Measurements from ENCODE around the gene ZNF79.

Gene ZNF79

GRCh38 chr9:127398275-127398647, 25.9 kb upstream of the ZNF79 start:
- no peak for DNase-seq (ENCODE audit: low spot score)

- no peak for DNase-seq (ENCODE audit: low spot score)
Observed at GRCh38 chr9:127398715-127399400, 25.3 kb upstream of the ZNF79 start.

- no peak for DNase-seq (ENCODE audit: low spot score)
Observed at GRCh38 chr9:127399736-127400269, 24.4 kb upstream of the ZNF79 start.

- no peak for DNase-seq (ENCODE audit: low spot score)
Observed at GRCh38 chr9:127402401-127403090, 21.6 kb upstream of the ZNF79 start.

- no peak for DNase-seq (ENCODE audit: low spot score)
Observed at GRCh38 chr9:127403507-127404192, 20.5 kb upstream of the ZNF79 start.

DNA sequence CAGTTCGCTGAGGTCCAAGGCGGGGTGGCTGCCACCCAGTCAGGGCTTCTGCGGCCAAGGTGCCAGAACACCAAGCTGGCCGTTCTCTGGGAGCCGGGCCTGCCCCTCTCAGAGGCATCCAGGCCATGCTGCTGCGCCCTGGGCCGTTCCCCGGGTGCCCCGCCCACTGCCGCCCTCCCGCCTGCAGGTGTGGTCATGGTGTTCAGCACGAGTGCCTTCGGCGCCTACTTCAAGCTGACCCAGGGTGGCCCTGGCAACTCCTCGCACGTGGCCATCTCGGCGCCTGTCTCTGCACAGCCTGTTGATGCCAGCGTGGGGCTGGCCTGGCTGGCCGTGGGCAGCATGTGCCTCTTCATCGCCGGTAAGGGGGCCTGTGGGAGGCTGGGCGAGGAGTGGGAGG, 19.6 kb upstream of the ZNF79 start:
- DNase-seq (ENCODE audit: low spot score): no peak

DNA sequence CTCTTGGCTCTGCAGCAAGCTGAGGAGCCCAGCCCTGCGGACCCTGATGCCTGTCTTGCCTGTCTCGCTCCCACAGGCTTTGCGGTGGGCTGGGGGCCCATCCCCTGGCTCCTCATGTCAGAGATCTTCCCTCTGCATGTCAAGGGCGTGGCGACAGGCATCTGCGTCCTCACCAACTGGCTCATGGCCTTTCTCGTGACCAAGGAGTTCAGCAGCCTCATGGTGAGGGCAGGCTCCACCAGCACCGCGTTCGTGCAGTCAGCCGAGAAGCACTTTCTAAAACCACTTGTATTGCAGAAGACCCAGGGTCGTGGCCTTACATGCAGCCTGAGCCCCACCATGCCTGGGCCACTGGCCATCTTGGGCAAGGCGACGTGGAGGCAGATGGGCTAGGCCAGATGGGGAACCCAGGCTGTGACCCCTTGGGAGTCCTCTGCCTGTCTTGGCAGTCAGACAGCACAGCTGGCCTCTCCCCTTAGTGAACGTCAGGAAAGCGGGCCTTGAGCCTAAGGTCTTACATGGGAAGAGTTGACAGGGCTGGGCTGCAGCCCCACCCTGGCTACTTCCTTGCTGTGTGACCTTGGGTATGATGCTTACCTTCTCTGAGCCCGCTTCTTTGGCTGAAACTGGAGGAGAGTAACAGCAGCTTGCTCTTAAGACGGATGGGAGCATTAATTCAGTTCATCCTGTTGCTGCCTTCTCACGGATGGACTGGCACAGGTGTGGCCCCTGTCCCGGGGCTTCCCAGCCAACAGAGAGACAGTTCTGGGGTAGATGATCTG, 18.6 kb upstream of the ZNF79 start:
- no peak for DNase-seq (ENCODE audit: low spot score)

- DNase-seq (ENCODE audit: low spot score): no peak
Observed at GRCh38 chr9:127406799-127407491, 17.2 kb upstream of the ZNF79 start.

DNA sequence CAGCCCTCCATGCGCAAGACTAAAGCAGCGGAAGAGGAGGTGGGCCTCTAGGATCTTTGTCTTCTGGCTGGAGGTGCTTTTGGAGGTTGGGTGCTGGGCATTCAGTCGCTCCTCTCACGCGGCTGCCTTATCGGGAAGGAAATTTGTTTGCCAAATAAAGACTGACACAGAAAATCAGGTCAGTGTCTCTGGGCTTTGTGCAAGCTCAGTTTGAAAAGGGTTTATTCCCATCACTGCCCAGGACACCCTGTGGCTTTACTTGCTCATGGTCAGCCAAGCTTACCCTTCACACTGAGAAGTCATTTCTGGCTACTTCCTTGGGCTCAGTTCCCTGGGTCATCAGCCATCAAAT, 16.7 kb upstream of the ZNF79 start:
- DNase-seq (ENCODE audit: low spot score): no peak

DNA sequence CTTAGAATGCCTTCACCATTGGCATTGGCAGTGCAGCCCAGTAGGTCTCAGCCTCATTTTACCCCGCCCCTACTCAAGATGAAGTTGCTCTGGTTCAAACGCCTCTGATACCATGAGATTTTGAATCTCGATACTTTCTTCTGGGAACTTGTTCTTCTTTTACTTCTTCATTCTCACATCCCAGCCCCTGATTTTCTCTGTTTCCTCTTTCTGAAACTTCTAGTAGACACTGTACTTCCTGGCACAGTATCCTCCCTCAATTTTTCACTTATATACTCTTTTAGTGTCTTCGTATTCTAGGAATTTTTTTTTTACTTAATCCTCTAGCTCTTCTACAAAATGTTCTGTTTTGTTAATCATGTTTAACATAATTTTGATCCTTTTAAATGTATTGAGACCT, 13.1 kb upstream of the ZNF79 start:
- DNase-seq (ENCODE audit: low spot score): no peak

DNA sequence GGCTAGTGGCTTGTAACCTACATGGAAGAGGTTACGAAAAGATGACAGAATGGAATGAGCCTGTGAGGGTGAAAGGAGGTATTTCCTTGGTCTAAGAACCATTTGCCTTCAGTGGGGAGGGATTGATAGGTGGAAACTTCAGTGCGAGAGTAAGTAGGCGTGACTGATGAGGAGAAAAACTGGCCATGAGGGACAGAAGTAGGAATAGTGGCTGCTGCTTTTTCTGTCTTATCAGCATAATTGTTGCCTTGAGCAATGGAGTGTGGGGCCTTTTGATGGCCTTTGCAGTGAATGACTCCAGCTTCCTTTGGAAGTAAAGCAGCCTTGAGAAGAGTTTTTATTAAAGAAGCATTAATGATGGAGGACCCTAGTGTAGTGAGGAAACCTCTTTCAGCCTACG, 9.0 kb upstream of the ZNF79 start:
- DNase-seq (ENCODE audit: low spot score): no peak

- DNase-seq (ENCODE audit: low spot score): no peak
Observed at GRCh38 chr9:127415657-127416056, 8.5 kb upstream of the ZNF79 start.

DNA sequence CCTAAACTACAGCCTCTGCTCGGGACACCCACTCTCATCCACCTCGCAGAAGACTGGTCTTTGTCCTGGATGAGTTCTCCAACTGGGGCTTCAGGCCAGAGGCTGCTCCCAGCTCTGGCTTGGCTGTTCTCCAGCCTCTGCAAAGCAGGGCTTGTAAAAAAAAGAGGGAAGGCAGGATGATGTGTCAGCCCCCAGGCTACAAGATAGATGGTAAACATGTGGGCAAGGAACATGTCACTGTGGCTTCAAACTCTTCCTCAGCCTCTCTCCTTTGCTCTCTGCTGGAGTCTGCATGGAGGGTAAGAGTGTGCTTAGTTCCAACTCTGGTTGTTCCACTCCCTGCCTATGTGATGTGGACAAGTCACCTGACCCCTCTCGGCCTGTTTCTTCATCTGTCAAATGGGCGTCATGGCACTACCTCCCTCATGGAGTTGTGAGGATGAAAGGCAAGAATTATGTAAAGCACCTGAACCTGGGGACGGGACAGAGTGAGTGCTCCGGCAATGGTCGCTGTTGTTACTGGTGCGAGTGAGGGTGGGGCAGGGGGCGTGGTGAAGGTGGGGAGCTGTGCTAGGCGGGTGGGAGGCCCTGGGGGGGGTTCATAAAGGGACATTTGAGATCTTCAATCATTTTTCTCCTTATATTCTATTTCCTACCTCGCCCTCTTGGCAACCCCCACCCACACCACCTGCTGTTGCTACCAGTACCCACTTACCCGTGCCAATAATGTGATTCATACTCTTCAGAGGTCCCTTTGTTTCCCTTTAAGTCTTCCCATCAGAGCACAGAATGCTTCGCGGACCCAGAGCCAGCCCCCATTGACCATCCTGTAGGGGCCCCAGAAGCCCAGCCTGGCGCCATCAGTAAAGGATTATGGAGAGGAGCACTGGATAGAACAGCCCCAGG, 6.8 kb upstream of the ZNF79 start:
- DNase-seq (ENCODE audit: low spot score): no peak

- no peak for DNase-seq (ENCODE audit: low spot score)
Observed at GRCh38 chr9:127418037-127418471, 6.1 kb upstream of the ZNF79 start.

GRCh38 chr9:127419348-127419747, 4.8 kb upstream of the ZNF79 start:
- no peak for DNase-seq (ENCODE audit: low spot score)

DNA sequence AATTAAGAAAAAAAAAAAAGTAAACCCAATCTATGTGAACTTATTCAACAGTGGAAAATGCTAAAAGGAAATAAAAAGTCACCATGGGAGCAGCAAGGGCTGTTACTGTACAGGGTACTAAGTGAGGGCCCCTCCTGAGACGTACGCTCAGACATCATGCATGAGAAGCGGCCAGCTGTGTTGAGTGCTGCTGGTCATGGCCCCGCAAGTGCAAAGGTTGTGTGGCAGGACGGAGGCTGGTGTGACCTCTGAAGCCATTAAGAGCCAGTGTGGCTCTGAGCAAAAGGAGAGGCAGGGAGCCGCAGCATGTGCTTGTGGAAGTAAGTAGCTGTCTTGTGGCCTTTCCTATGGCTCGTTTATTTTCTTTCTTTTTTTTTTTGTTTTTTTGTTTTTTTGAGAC, 3.1 kb upstream of the ZNF79 start:
- DNase-seq (ENCODE audit: low spot score): no peak

GRCh38 chr9:127422133-127422782, 1.9 kb upstream of the ZNF79 start:
- no peak for DNase-seq (ENCODE audit: low spot score)

DNA sequence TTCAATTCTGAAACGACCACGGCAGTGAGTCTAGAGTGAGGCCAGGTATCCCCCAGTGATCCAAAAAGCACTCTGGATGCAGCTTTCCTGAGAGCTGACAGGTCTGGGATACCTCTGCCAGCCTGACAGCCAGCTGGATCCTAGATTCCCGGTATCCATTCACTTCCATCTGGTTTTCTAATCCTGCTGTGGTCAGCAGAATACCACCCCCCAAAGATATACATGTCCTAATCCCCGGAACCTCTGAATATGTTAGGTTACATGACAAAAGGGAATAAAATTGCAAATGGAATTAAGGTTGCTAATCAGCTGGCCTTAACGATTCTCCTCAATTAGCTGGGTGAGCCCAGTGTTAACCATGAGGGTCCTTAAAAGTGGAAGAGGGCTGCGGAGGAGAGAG, 1.4 kb upstream of the ZNF79 start:
- DNase-seq (ENCODE audit: low spot score): no peak

DNA sequence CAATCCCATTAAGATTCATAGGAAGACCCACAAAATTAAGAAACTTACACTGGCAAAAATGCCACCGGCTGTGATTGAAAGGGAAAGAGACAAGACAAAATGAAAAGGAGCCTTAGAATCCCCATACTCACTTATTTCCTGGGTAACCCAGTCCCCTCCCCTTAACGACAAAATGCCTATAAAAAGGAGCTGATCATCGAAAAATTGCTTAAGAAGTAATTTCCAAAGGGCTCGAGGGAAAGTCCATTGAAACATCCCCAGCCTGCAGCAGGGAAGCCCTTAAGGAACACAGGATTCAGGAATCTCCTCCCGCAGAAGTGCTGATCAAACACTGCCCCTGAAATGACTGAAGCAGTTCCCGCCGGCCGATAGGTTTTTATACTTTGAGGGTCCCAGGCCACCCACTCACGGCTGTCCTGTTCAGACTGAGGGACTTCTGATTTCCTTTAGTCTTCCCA, 677 bp upstream of the ZNF79 start:
- no peak for DNase-seq (ENCODE audit: low spot score)

GRCh38 chr9:127424676-127424999, 456 bp downstream of the ZNF79 start:
- no peak for DNase-seq (ENCODE audit: low spot score)
